ENCODE measurements around the gene MBD5. TPM values are rescaled to one million over a fixed set of nuclear protein-coding genes. Genes with fewer than 3 reads are reported as not detected.

MBD5 gene
- polyA plus RNA-seq, 1 donor (not counting 4 experiments of a cell fraction or from before 2014, with no cell fraction given) = 20.1 TPM

DNA sequence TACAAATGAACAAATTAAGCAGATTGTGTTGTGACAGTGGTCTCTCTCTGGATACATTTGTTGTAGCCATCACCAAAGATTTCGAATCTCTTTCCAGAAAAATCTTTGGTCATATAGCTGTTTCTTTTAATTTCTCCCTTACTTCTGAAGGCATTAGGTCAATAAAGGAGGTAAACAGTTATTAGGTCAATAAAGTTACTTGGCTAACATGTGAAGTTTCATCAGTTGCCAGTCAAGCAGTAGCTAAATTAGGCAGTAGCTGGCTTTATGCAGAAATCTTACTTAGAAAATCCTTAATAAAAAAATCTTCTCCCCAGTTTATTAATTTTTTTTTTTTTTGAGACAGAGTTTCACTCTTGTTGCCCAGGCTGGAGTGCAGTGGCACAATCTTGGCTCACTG lies 115.5 kb downstream of the MBD5 start:
- TF ChIP-seq EZH2 (IDR thresholded peaks at IDR 0.05; ENCODE audit: low read length) (no peak), CTCF (optimal IDR thresholded peaks at IDR 0.05 in 1 of 3, IDR thresholded peaks at IDR 0.05 in 1 of 3, conservative IDR thresholded peaks at IDR 0.05 in 1 of 3; ENCODE audit: extremely low read depth in 1 of 3, insufficient read depth in 2 of 3, low read length in 3 of 3) (no peak)
- no peaks in the 10 kb centered on the region for H3K36me3 ChIP-seq (ENCODE audit: control insufficient read depth in 2 of 2, extremely low read depth in 1 of 2, insufficient read depth in 2 of 2, low read length in 2 of 2)
- H3K27me3 ChIP-seq (ENCODE audit: control insufficient read depth, extremely low read depth, insufficient read depth, low read length) = no peaks in the 10 kb centered on the region
- FAIRE-seq = no peak
- no peaks in the 10 kb centered on the region for H3K9me1 ChIP-seq (ENCODE audit: control insufficient read depth, extremely low read depth, insufficient read depth, low read length)
- no peak overlapping the region for H3K9ac ChIP-seq (ENCODE audit: control insufficient read depth, extremely low read depth, insufficient read depth, low read length)
- H4K20me1 ChIP-seq (ENCODE audit: control insufficient read depth, extremely low read depth, insufficient read depth, low read length) = no peaks in the 10 kb centered on the region
- H3K4me3 ChIP-seq (ENCODE audit: control insufficient read depth in 2 of 3, extremely low read depth in 1 of 3, insufficient read depth in 2 of 3, low read depth in 1 of 3, low read length in 3 of 3) = no peak overlapping the region
- H3K9me3 ChIP-seq (ENCODE audit: control insufficient read depth, low read depth, low read length) = no peaks in the 10 kb centered on the region
- dilution Hi-C loops (cut with MboI; ENCODE audit: extremely low pct_ligation_motif_present, low sequenced_read_pairs) = no loop called here
- no peaks in the 10 kb centered on the region for H3K79me2 ChIP-seq (ENCODE audit: control insufficient read depth, insufficient read depth, low read length)
- no peak overlapping the region for H3K27ac ChIP-seq (ENCODE audit: control insufficient read depth, insufficient read depth, low read length)
- H3K4me2 ChIP-seq (ENCODE audit: control insufficient read depth, extremely low read depth, insufficient read depth, low read depth, low read length) = no peak overlapping the region
- DNase-seq (ENCODE audit: low read depth, low spot score) = no peak
- H2AFZ ChIP-seq (ENCODE audit: control insufficient read depth, low read length) = no peak overlapping the region
- H3K4me1 ChIP-seq (ENCODE audit: control insufficient read depth, extremely low read depth, insufficient read depth, low read length) = no peaks in the 10 kb centered on the region

DNA sequence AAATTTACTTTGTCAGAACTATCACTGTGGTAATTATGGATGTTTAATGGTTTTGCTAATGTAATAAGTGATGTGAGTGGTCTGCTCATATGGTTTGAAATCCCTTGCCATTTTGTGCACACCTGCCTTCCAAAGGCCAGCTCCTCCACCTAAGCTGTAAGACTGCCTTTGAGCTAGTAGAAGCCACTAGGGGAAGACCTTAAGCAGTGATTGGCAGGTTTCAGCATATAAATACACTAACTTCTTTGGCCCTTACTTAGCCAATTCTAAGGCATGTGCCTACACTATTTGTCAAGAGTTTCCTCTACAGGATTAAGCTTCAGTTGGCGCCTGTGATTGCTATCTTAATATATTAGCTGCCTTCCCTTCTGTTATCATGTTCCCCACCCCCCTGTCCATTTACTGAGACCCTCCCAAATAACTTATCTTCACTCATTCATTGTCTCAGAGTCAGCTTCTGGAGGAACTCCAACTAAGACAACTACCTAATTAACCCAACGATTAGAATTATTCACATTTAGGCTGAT lies 141.1 kb downstream of the MBD5 start:
- no peaks in the 10 kb centered on the region for H4K20me1 ChIP-seq (ENCODE audit: control insufficient read depth, extremely low read depth, insufficient read depth, low read length)

More for the DNA sequence above, 141.1 kb downstream of the MBD5 start:
- Histone ChIP-seq H3K4me2 (ENCODE audit: control insufficient read depth, extremely low read depth, insufficient read depth, low read depth, low read length) (no peak overlapping the region), H3K9me1 (ENCODE audit: control insufficient read depth, extremely low read depth, insufficient read depth, low read length) (no peaks in the 10 kb centered on the region), H3K79me2 (ENCODE audit: control insufficient read depth, insufficient read depth, low read length) (no peaks in the 10 kb centered on the region), H3K9me3 (ENCODE audit: control insufficient read depth, low read depth, low read length) (no peaks in the 10 kb centered on the region), H3K36me3 (ENCODE audit: control insufficient read depth in 2 of 2, extremely low read depth in 1 of 2, insufficient read depth in 2 of 2, low read length in 2 of 2) (no peaks in the 10 kb centered on the region), H2AFZ (ENCODE audit: control insufficient read depth, low read length) (no peak overlapping the region), H3K9ac (ENCODE audit: control insufficient read depth, extremely low read depth, insufficient read depth, low read length) (no peak overlapping the region), H3K4me1 (ENCODE audit: control insufficient read depth, extremely low read depth, insufficient read depth, low read length) (no peaks in the 10 kb centered on the region), H3K4me3 (ENCODE audit: control insufficient read depth in 2 of 3, extremely low read depth in 1 of 3, insufficient read depth in 2 of 3, low read depth in 1 of 3, low read length in 3 of 3) (no peak overlapping the region), H3K27me3 (ENCODE audit: control insufficient read depth, extremely low read depth, insufficient read depth, low read length) (no peaks in the 10 kb centered on the region), H3K27ac (ENCODE audit: control insufficient read depth, insufficient read depth, low read length) (no peak overlapping the region)
- DNase-seq (ENCODE audit: low read depth, low spot score) (no peak), FAIRE-seq (no peak)
- dilution Hi-C loops (cut with MboI; ENCODE audit: extremely low pct_ligation_motif_present, low sequenced_read_pairs) = no loop called here
- no peak for TF ChIP-seq CTCF (optimal IDR thresholded peaks at IDR 0.05 in 1 of 3, IDR thresholded peaks at IDR 0.05 in 1 of 3, conservative IDR thresholded peaks at IDR 0.05 in 1 of 3; ENCODE audit: extremely low read depth in 1 of 3, insufficient read depth in 2 of 3, low read length in 3 of 3)
- no peak for TF ChIP-seq EZH2 (IDR thresholded peaks at IDR 0.05; ENCODE audit: low read length)
